Retinal pigment epithelial cell (primary cell): ENCODE results near the gene RAD50.
"Not testable (repeated sequence)": the region's sequence is repeated elsewhere in the genome, so short reads cannot be mapped to it uniquely, and the experiment has no call there.

Experiments
- DNase-seq: peaks from one replicate; pipeline ENCODE4 v3.0.0-alpha.2; 2010; ENCODE audit warnings: low read depth
- H3K4me3 ChIP-seq: 2 replicates; pipeline ENCODE4 v1.5.1; 2011; ENCODE audit warnings: mild to moderate bottlenecking, low read length, control low read depth, moderate library complexity
- TF ChIP-seq, protein P1 (sequence below): conservative IDR thresholded peaks from 2 replicates; pipeline ENCODE4 v1.5.1; 2011; ENCODE audit warnings: low read depth, low read length, control low read depth, inconsistent platforms

RAD50 gene

DNA sequence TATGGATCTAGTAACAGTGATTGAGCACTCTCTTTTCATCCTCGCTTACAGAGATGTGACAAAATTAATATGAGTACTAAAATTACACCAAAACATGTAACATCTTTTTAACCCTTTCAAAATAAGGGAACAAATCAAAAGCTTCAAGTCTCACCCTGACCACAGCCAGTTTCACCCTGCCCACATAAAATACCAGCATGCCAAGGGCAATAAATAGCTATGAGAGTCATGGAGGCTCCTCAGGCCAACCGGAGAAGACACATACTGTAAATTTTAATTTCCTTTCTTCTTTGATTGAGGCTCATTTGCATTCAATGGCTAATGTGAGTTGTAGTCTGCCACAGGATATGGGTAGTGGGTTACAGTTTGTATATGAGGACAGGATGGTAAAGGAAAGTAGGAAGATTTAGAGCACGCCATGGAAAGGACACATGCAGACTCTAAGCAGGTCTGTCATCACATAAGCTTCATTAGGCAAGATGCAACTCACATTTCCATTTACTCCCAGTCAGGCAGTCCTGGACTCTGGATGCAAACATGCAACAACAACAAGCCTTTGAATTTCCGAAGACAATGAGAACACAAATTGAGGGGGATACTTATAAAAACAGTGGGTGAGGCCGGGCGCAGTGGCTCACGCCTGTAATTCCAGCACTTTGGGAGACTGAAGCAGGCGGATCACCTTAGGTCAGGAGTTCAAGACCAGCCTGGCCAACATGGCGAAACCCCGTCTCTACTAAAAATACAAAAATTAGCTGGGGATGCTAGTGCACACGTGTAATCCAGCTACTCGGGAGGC, 128.3 kb downstream of the RAD50 start:
- TF ChIP-seq, protein P1, sequence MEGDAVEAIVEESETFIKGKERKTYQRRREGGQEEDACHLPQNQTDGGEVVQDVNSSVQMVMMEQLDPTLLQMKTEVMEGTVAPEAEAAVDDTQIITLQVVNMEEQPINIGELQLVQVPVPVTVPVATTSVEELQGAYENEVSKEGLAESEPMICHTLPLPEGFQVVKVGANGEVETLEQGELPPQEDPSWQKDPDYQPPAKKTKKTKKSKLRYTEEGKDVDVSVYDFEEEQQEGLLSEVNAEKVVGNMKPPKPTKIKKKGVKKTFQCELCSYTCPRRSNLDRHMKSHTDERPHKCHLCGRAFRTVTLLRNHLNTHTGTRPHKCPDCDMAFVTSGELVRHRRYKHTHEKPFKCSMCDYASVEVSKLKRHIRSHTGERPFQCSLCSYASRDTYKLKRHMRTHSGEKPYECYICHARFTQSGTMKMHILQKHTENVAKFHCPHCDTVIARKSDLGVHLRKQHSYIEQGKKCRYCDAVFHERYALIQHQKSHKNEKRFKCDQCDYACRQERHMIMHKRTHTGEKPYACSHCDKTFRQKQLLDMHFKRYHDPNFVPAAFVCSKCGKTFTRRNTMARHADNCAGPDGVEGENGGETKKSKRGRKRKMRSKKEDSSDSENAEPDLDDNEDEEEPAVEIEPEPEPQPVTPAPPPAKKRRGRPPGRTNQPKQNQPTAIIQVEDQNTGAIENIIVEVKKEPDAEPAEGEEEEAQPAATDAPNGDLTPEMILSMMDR = no peak
- no peak for DNase-seq
- H3K4me3 ChIP-seq = no peak overlapping the region

DNA sequence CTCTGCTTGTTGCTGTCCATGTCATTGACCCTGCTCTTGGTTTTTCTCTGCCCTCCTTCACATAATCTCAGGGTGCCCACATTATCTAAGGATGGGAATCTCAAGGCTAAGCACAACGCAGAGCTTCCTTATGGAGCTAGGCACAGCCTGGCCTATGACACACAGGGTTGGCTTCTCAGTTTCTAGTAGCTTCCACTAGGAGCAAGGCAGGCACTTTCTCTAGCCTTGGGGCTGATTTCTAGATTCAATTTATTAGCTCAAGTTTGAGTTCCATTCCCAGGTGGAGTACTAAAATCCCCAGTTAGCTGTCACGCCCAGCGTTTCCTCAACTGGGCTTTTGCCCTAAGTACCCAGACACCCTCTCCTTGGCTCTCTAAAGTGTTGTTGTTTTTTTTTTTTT, 129.4 kb downstream of the RAD50 start:
- TF ChIP-seq, protein P1 = no peak

DNA sequence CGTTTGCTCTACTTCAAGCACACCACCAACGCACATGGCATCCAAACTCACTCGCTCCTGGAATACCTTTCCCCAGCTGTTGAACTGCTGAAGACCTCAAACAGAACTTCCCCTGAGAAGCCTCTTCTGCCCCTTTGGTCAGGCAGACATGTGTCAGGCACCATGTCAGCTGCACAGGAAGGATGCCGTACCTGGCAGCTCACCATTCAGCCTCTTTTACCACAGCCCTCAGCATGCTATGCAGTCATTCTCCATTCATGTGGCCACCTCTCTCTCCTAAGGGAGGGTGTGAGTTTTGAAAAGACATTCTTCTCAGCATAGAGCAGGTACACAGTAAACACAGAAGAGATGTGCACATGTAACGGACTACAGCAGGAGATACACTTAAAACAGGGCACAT, 131.2 kb downstream of the RAD50 start:
- DNase-seq = no peak
- H3K4me3 ChIP-seq = no peak overlapping the region
- TF ChIP-seq, protein P1 = no peak

More for the DNA sequence above, 129.4 kb downstream of the RAD50 start:
- DNase-seq = no peak
- no peak overlapping the region for H3K4me3 ChIP-seq

DNA sequence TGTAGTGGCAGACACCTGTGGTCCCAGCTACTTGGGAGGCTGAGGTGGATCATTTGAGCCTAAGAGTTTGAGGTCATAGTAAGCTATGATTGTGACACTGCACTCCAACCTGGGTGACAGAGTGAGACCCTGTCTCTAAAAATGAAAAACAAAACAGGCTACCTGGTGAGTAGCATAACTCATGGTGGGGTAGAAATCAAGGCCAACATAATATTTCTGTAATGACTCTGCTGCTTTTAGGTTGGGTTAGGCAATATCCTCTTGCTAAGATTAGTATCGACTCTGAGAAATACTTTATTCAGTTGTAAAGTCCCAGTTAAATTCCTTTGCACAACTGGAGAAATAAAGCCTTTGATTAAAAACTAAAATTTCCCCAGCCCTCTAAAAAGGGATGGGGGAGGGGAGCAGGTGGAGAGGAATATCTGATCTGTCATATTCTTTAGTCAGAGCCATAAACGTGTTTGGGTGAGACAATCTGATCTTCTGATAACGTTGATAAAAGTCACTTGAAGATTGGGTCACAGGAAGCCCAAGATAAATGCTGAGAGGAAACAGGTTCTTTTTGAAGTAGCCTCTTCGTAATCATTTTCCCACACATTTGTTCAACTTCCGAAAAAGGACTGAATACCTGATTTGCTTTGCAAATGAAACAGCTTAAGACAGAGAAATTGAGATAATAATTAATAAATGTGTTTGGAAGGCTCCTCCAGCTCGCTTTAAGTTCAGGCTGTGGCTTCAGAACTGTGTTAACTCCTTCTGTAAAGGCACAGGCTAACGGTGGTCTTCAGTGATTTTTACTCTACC, 132.0 kb downstream of the RAD50 start:
- DNase-seq = no peak
- no peak overlapping the region for H3K4me3 ChIP-seq
- TF ChIP-seq, protein P1 = no peak

DNA sequence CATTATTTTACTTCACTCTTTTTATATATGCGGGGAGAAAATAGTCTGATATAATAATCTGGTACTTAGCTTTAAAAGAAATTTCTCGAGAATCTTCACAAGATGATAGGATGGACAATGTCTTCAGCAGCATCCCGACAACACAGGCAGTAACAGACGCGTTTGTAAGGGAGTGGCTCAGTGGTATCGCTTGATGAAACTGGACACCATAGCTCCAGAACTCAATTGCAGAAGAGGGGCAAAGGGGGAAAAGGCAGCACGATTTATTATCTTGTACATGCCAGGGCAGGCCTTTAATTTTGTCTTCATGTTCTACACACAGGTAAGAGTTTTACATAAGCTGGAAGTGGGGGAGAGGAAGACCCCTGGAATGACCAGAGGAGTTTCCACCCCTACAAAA, 132.7 kb downstream of the RAD50 start:
- TF ChIP-seq, protein P1 = no peak
- H3K4me3 ChIP-seq = no peak overlapping the region

DNA sequence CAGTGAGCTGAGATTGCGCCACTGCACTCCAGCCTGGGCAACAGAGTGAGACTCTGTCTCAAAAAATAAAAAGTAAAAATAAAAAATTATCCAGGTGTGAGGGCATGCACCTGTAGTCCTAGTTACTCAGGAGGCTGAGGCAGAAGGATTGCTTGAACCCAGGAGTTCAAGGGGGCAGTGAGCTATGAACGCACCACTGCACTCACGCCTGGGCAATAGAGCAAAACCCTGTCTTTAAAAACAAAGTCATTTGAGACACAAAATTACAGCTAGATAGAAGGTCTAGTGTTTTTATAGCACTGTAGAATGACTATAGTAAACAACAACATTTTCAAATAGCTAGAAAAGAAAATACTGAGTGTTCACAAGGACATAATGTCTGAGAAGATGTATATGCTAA, 133.4 kb downstream of the RAD50 start:
- no peak overlapping the region for H3K4me3 ChIP-seq
- DNase-seq = no peak
- TF ChIP-seq, protein P1 = no peak

More for the DNA sequence above, 132.7 kb downstream of the RAD50 start:
- DNase-seq = no peak

DNA sequence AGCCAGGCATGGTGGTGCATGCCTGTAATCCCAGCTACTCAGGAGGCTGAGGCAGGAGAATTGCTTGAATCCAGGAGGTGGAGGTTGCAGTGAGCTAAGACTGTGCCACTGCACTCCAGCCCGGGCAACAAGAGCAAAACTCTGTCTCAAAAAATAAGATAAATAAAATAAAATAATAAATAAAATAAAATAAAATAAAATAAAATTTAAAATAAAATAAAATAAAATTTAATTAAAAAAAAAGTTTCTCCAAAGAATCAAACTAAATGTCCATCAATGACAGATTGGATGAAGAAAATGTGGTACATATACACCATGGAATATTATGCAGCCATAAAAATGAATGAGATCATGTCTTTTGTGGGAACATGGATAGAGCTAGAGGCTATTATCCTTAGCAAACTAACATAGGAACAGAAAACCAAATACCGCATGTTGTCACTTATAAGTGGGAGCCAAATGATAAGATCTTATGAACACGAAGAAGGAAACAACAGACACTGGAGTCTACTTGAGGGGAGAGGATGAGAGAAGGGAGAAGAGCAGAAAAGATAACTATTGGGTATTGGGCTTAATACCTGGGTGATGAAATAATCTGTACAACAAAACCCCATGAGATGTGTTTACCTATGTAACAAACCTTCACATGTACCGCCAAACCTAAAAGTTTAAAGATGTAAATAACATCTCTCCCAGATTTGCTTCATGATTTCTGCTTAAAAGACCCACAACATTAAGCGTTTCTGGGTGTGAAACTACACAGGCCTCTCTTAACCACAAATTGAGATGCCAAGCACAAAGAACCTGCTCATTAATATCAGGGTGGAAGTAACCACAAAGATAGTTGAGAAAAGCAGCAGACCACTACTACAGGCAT, 135.2 kb downstream of the RAD50 start:
- not testable (repeated sequence) for DNase-seq, H3K4me3 ChIP-seq
